Upper lobe of left lung (tissue), 4 donors: ENCODE measurements around the gene ARF5.

Experiments used
- CTCF ChIP-seq, 6 experiments: fragments of 450-650 bp in 4 of 6; fragments of 200-600 bp in 2 of 6; sonication (generic) in 2 of 6; IDR thresholded peaks; one replicate each; pipeline ENCODE4 v1.5.1; 2016 to 2019; ENCODE audit warnings: antibody characterized with exemption in 6 of 6
- POLR2A ChIP-seq, 4 donors: fragments of 450-650 bp; IDR thresholded peaks; one replicate each; pipeline ENCODE4 v1.5.1; 2016 to 2017; ENCODE audit warnings: antibody characterized with exemption in 4 of 4, mild to moderate bottlenecking in 2 of 4
- POLR2AphosphoS5 ChIP-seq, 2 donors: sonication (generic); formaldehyde crosslinking; IDR thresholded peaks; one replicate each; pipeline ENCODE4 v1.5.1; 2017; ENCODE audit warnings: antibody characterized with exemption in 2 of 2

DNA sequence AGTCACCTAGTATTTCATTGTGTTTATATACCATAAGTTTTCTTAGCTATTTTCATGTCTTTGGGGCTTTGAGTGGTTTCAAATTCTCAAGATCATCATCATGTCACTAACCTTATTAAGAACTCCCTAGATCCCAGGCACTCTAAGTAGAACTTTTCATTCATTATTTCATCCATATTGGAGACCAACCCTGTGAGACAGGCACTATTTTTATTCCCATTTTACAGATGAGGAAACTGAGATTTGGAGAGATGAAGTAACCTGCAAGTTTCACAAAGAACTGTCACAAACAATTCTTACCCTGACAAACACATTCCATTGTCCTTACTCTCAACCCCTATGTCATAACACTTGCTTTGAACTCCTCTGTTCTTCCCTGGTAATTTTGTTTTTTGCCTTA lies 50.0 kb downstream of the ARF5 start:
- TF ChIP-seq CTCF (IDR thresholded peaks at IDR 0.05) (no peak), POLR2A (IDR thresholded peaks at IDR 0.05) (no peak), POLR2AphosphoS5 (IDR thresholded peaks at IDR 0.05) (no peak)
